IPS DF 6.9 (cell line): ENCODE measurements around the gene ZNF335.
"Not testable (repeated sequence)": the region's sequence is repeated elsewhere in the genome, so short reads cannot be mapped to it uniquely, and the experiment has no call there.

Experiments
- DNase-seq: peaks from one replicate; pipeline ENCODE4 v3.0.0-alpha.2; 2013; ENCODE audit warnings: low read depth, low spot score
- H3K27ac ChIP-seq: one replicate; pipeline ENCODE4 v1.5.1; 2013; ENCODE audit warnings: low read length, control low read depth
- H3K27me3 ChIP-seq: 2 replicates; pipeline ENCODE4 v1.6.1; 2013; ENCODE audit warnings: mild to moderate bottlenecking, low read length; ENCODE audit not compliant: control insufficient read depth, insufficient read depth
- H3K36me3 ChIP-seq: 2 replicates; pipeline ENCODE4 v1.6.1; 2013; ENCODE audit warnings: low read length; ENCODE audit not compliant: control insufficient read depth, insufficient read depth
- H3K4me1 ChIP-seq: 2 replicates; pipeline ENCODE4 v1.6.1; 2013; ENCODE audit warnings: low read length; ENCODE audit not compliant: control insufficient read depth, insufficient read depth
- H3K4me3 ChIP-seq: 2 replicates; pipeline ENCODE4 v1.5.1; 2013; ENCODE audit warnings: mild to moderate bottlenecking, low read length
- H3K9me3 ChIP-seq: 2 replicates; pipeline ENCODE4 v1.6.1; 2013; ENCODE audit warnings: low read length, inconsistent platforms; ENCODE audit not compliant: control insufficient read depth, insufficient read depth
- whole genome bisulfite sequencing: extraction: QIAGEN DNeasy Blood & Tissue Kit; methylation state at CpG from one replicate; pipeline ENCODE4 v1.1.7; 2013; ENCODE audit warnings: mixed read lengths, missing lambda C conversion rate; ENCODE audit not compliant: insufficient read length, insufficient coverage; 5-methylcytosine and 5-hydroxymethylcytosine counted together

The ZNF335 gene

GRCh38 chr20:45991616-45992015 lies 19.6 kb upstream of the ZNF335 start:
- H3K9me3 ChIP-seq, result no peaks in the 10 kb centered on the region
- no peak for DNase-seq
- no peaks in the 10 kb centered on the region for H3K36me3 ChIP-seq
- H3K4me1 ChIP-seq, result peaks cover 3% of the 10 kb centered on the region; the same call in 1 of the 2 replicates
- H3K4me3 ChIP-seq, result no peak overlapping the region
- WGBS, result no CpG with 5 or more reads among the region's 3 CpGs
- H3K27ac ChIP-seq, result no peak overlapping the region
- no peaks in the 10 kb centered on the region for H3K27me3 ChIP-seq

GRCh38 chr20:45988830-45989229 lies 16.8 kb upstream of the ZNF335 start:
- H3K4me3 ChIP-seq, H3K27me3 ChIP-seq, H3K27ac ChIP-seq, H3K9me3 ChIP-seq, H3K4me1 ChIP-seq, H3K36me3 ChIP-seq, DNase-seq: not testable (repeated sequence)
- no CpG with 5 or more reads among the region's 6 CpGs for WGBS

GRCh38 chr20:45987108-45987780 lies 15.2 kb upstream of the ZNF335 start:
- DNase-seq, result no peak
- no peaks in the 10 kb centered on the region for H3K36me3 ChIP-seq
- no peaks in the 10 kb centered on the region; the same call in 1 of the 2 replicates for H3K4me1 ChIP-seq
- no peaks in the 10 kb centered on the region for H3K27me3 ChIP-seq
- no peak overlapping the region for H3K4me3 ChIP-seq
- WGBS, result no CpG with 5 or more reads among the region's 16 CpGs
- no peak overlapping the region for H3K27ac ChIP-seq
- H3K9me3 ChIP-seq, result no peaks in the 10 kb centered on the region

GRCh38 chr20:45985573-45985972 lies 13.6 kb upstream of the ZNF335 start:
- Histone ChIP-seq H3K36me3 (no peaks in the 10 kb centered on the region), H3K4me1 (no peaks in the 10 kb centered on the region; the same call in 1 of the 2 replicates), H3K27me3 (no peaks in the 10 kb centered on the region), H3K9me3 (no peaks in the 10 kb centered on the region), H3K27ac (no peak overlapping the region), H3K4me3 (no peak overlapping the region)
- no CpG with 5 or more reads among the region's 7 CpGs for WGBS
- DNase-seq, result no peak

- no CpG with 5 or more reads among the region's 7 CpGs for WGBS
- Histone ChIP-seq H3K27me3 (no peaks in the 10 kb centered on the region), H3K4me3 (no peak overlapping the region)
Observed at GRCh38 chr20:45983279-45983743, 11.3 kb upstream of the ZNF335 start.

GRCh38 chr20:45981261-45981660 lies 9.3 kb upstream of the ZNF335 start:
- Histone ChIP-seq H3K9me3 (no peaks in the 10 kb centered on the region), H3K4me3 (no peak overlapping the region), H3K27ac (no peak overlapping the region), H3K4me1 (no peaks in the 10 kb centered on the region; the same call in 1 of the 2 replicates), H3K27me3 (no peaks in the 10 kb centered on the region), H3K36me3 (no peaks in the 10 kb centered on the region)
- WGBS, result no CpG with 5 or more reads among the region's 6 CpGs
- DNase-seq, result no peak

More at GRCh38 chr20:45983279-45983743, 11.3 kb upstream of the ZNF335 start:
- H3K27ac ChIP-seq, result no peak overlapping the region
- DNase-seq, result no peak
- no peaks in the 10 kb centered on the region; the same call in 1 of the 2 replicates for H3K4me1 ChIP-seq
- H3K9me3 ChIP-seq, result no peaks in the 10 kb centered on the region
- H3K36me3 ChIP-seq, result no peaks in the 10 kb centered on the region

- no peaks in the 10 kb centered on the region for H3K9me3 ChIP-seq
- H3K4me3 ChIP-seq, result no peak overlapping the region
- H3K27ac ChIP-seq, result no peak overlapping the region
- H3K4me1 ChIP-seq, result no peaks in the 10 kb centered on the region; the same call in 1 of the 2 replicates
- DNase-seq, result no peak
- WGBS, result no CpG with 5 or more reads among the region's 6 CpGs
- no peaks in the 10 kb centered on the region for H3K27me3 ChIP-seq
- H3K36me3 ChIP-seq, result no peaks in the 10 kb centered on the region
Observed at GRCh38 chr20:45976086-45976485, 4.1 kb upstream of the ZNF335 start.

GRCh38 chr20:45975686-45976085 lies 3.7 kb upstream of the ZNF335 start:
- H3K9me3 ChIP-seq, result no peaks in the 10 kb centered on the region
- no CpG with 5 or more reads among the region's 11 CpGs for whole genome bisulfite sequencing
- no peaks in the 10 kb centered on the region for H3K36me3 ChIP-seq
- no peaks in the 10 kb centered on the region; the same call in 1 of the 2 replicates for H3K4me1 ChIP-seq
- H3K4me3 ChIP-seq, result no peak overlapping the region
- no peak overlapping the region for H3K27ac ChIP-seq
- no peaks in the 10 kb centered on the region for H3K27me3 ChIP-seq
- DNase-seq, result no peak

GRCh38 chr20:45974896-45975565 lies 3.0 kb upstream of the ZNF335 start:
- H3K9me3 ChIP-seq, result no peaks in the 10 kb centered on the region
- H3K36me3 ChIP-seq, result 0 out of 2 replicates have a peak, but pooled peaks cover 1% of the 10 kb centered on the region

GRCh38 chr20:45972500-45973183 lies 639 bp upstream of the ZNF335 start:
- no CpG with 5 or more reads among the region's 29 CpGs for WGBS
- no peak for DNase-seq
- H3K36me3 ChIP-seq, result peaks cover 8% of the 10 kb centered on the region
- no peak overlapping the region for H3K27ac ChIP-seq
- no peaks in the 10 kb centered on the region for H3K27me3 ChIP-seq
- H3K4me3 ChIP-seq, result peak overlapping the region; percentile 45; the same call in 1 of the 2 replicates
- H3K9me3 ChIP-seq, result no peaks in the 10 kb centered on the region
- H3K4me1 ChIP-seq, result no peaks in the 10 kb centered on the region; the same call in none of the 2 replicates

More at GRCh38 chr20:45974896-45975565, 3.0 kb upstream of the ZNF335 start:
- no peak overlapping the region for H3K27ac ChIP-seq
- no peaks in the 10 kb centered on the region for H3K27me3 ChIP-seq
- no peak for DNase-seq
- no CpG with 5 or more reads among the region's 7 CpGs for WGBS
- H3K4me3 ChIP-seq, result no peak overlapping the region
- no peaks in the 10 kb centered on the region; the same call in 1 of the 2 replicates for H3K4me1 ChIP-seq
